ENCODE results near the gene RAI2. TPM values are rescaled to one million over a fixed set of nuclear protein-coding genes. Genes with fewer than 3 reads are reported as not detected.

The RAI2 gene
- total RNA-seq, 5 donors from 2014 or later (not counting 1 experiment from before 2014, with no cell fraction given) = 0.76 to 2.3 (median 1.3) TPM

- H3K27me3 ChIP-seq (replicated peaks in 1 of 2; ENCODE audit: control insufficient read depth in 2 of 2, extremely low read depth in 1 of 2, insufficient read depth in 2 of 2, low read length in 1 of 2) = no peaks in the 10 kb centered on the region
- H3K9me3 ChIP-seq = no peaks in the 10 kb centered on the region
- no peaks in the 10 kb centered on the region for H3K36me3 Mint-ChIP-seq
- H3K36me3 ChIP-seq (ENCODE audit: control insufficient read depth in 2 of 2, extremely low read depth in 1 of 2, insufficient read depth in 1 of 2, low read length in 1 of 2) = no peaks in the 10 kb centered on the region
- H3K27ac ChIP-seq (ENCODE audit: low read length) = no peak overlapping the region
- ATAC-seq (replicated peaks in 1 of 4) (no peak), DNase-seq (no peak)
- 79% methylated on average over 4 of the region's 7 CpGs for WGBS (ENCODE audit: insufficient coverage)
- POLR2A ChIA-PET = interaction anchor here in 1 of 2 donors (0.7 kb wide), 1 partner anchor 51 kb away, joined by 4 read pairs; no protein-coding TSS in a partner anchor
- H3K4me3 ChIP-seq (ENCODE audit: control insufficient read depth in 1 of 2, extremely low read depth in 1 of 2, low read length in 1 of 2) = no peak overlapping the region
- no peaks in the 10 kb centered on the region for H3K4me1 Mint-ChIP-seq
- H3K27ac Mint-ChIP-seq = no peak overlapping the region
- H3K9me3 Mint-ChIP-seq = no peaks in the 10 kb centered on the region
- CTCF ChIA-PET = no interaction called here
- H3K27me3 Mint-ChIP-seq = peaks cover 0 to 20% of the 10 kb centered on the region in 2 donors
- no peak overlapping the region for H3K4me3 Mint-ChIP-seq
- no peaks in the 10 kb centered on the region for H3K4me1 ChIP-seq (ENCODE audit: control insufficient read depth in 1 of 2, extremely low read depth in 1 of 2, insufficient read depth in 2 of 2, low read length in 2 of 2)
Measured at GRCh38 chrX:17848545-17849265, 12.4 kb downstream of the RAI2 start.

GRCh38 chrX:17846045-17846444 is 15.1 kb downstream of the RAI2 start:
- no peaks in the 10 kb centered on the region for H3K4me1 Mint-ChIP-seq
- H3K27me3 ChIP-seq (replicated peaks in 1 of 2; ENCODE audit: control insufficient read depth in 2 of 2, extremely low read depth in 1 of 2, insufficient read depth in 2 of 2, low read length in 1 of 2) = no peaks in the 10 kb centered on the region
- DNase-seq (no peak), ATAC-seq (replicated peaks in 1 of 4) (no peak)
- no CpG with 5 or more reads among the region's 2 CpGs for WGBS (ENCODE audit: insufficient coverage)
- H3K36me3 ChIP-seq (ENCODE audit: control insufficient read depth in 2 of 2, extremely low read depth in 1 of 2, insufficient read depth in 1 of 2, low read length in 1 of 2) = no peaks in the 10 kb centered on the region
- no peaks in the 10 kb centered on the region for H3K9me3 ChIP-seq
- H3K4me3 Mint-ChIP-seq = no peak overlapping the region
- no peak overlapping the region for H3K27ac Mint-ChIP-seq
- POLR2A ChIA-PET = no interaction called here
- CTCF ChIA-PET = no interaction called here
- H3K27me3 Mint-ChIP-seq = peaks cover 0 to 15% of the 10 kb centered on the region in 2 donors
- no peaks in the 10 kb centered on the region for H3K4me1 ChIP-seq (ENCODE audit: control insufficient read depth in 1 of 2, extremely low read depth in 1 of 2, insufficient read depth in 2 of 2, low read length in 2 of 2)
- H3K9me3 Mint-ChIP-seq = no peaks in the 10 kb centered on the region
- H3K27ac ChIP-seq (ENCODE audit: low read length) = no peak overlapping the region
- no peaks in the 10 kb centered on the region for H3K36me3 Mint-ChIP-seq
- H3K4me3 ChIP-seq (ENCODE audit: control insufficient read depth in 1 of 2, extremely low read depth in 1 of 2, low read length in 1 of 2) = no peak overlapping the region

GRCh38 chrX:17844236-17844635 is 16.9 kb downstream of the RAI2 start:
- H3K9me3 ChIP-seq = no peaks in the 10 kb centered on the region
- H3K27ac ChIP-seq (ENCODE audit: low read length) = no peak overlapping the region
- ATAC-seq (replicated peaks in 1 of 4) = no peak
- Mint-ChIP-seq H3K27ac (no peak overlapping the region), H3K4me3 (no peak overlapping the region), H3K36me3 (no peaks in the 10 kb centered on the region), H3K4me1 (no peaks in the 10 kb centered on the region), H3K9me3 (no peaks in the 10 kb centered on the region), H3K27me3 (peaks cover 0 to 11% of the 10 kb centered on the region in 2 donors)
- ChIA-PET POLR2A (no interaction called here), CTCF (interaction anchor here in 1 of 2 donors (1.0 kb wide), 1 partner anchor 10 kb away, joined by 3 read pairs; no protein-coding TSS in a partner anchor)
- H3K36me3 ChIP-seq (ENCODE audit: control insufficient read depth in 2 of 2, extremely low read depth in 1 of 2, insufficient read depth in 1 of 2, low read length in 1 of 2) = no peaks in the 10 kb centered on the region
- DNase-seq = no peak
- no peaks in the 10 kb centered on the region for H3K4me1 ChIP-seq (ENCODE audit: control insufficient read depth in 1 of 2, extremely low read depth in 1 of 2, insufficient read depth in 2 of 2, low read length in 2 of 2)
- no peak overlapping the region for H3K4me3 ChIP-seq (ENCODE audit: control insufficient read depth in 1 of 2, extremely low read depth in 1 of 2, low read length in 1 of 2)
- no CpG with 5 or more reads among the region's 2 CpGs for WGBS (ENCODE audit: insufficient coverage)
- no peaks in the 10 kb centered on the region for H3K27me3 ChIP-seq (replicated peaks in 1 of 2; ENCODE audit: control insufficient read depth in 2 of 2, extremely low read depth in 1 of 2, insufficient read depth in 2 of 2, low read length in 1 of 2)

GRCh38 chrX:17842769-17843525 is 18.2 kb downstream of the RAI2 start:
- POLR2A ChIA-PET = no interaction called here
- Mint-ChIP-seq H3K36me3 (no peaks in the 10 kb centered on the region), H3K4me1 (no peaks in the 10 kb centered on the region), H3K27me3 (peaks cover 0 to 18% of the 10 kb centered on the region in 2 donors), H3K27ac (no peak overlapping the region), H3K9me3 (no peaks in the 10 kb centered on the region), H3K4me3 (no peak overlapping the region)
- no peaks in the 10 kb centered on the region for H3K27me3 ChIP-seq (replicated peaks in 1 of 2; ENCODE audit: control insufficient read depth in 2 of 2, extremely low read depth in 1 of 2, insufficient read depth in 2 of 2, low read length in 1 of 2)
- no peak overlapping the region for H3K4me3 ChIP-seq (ENCODE audit: control insufficient read depth in 1 of 2, extremely low read depth in 1 of 2, low read length in 1 of 2)
- no peak overlapping the region for H3K27ac ChIP-seq (ENCODE audit: low read length)
- H3K9me3 ChIP-seq = no peaks in the 10 kb centered on the region
- no peaks in the 10 kb centered on the region for H3K36me3 ChIP-seq (ENCODE audit: control insufficient read depth in 2 of 2, extremely low read depth in 1 of 2, insufficient read depth in 1 of 2, low read length in 1 of 2)
- DNase-seq = no peak
- WGBS (ENCODE audit: insufficient coverage) = no CpG with 5 or more reads among the region's 6 CpGs
- CTCF ChIA-PET = interaction anchor here in 1 of 2 donors (0.8 kb wide), 1 partner anchor 10 kb away, joined by 8 read pairs; no protein-coding TSS in a partner anchor
- ATAC-seq (replicated peaks in 1 of 4) = no peak
- H3K4me1 ChIP-seq (ENCODE audit: control insufficient read depth in 1 of 2, extremely low read depth in 1 of 2, insufficient read depth in 2 of 2, low read length in 2 of 2) = no peaks in the 10 kb centered on the region

GRCh38 chrX:17839269-17839668 is 21.8 kb downstream of the RAI2 start:
- Histone ChIP-seq H3K27ac (ENCODE audit: low read length) (no peak overlapping the region), H3K36me3 (ENCODE audit: control insufficient read depth in 2 of 2, extremely low read depth in 1 of 2, insufficient read depth in 1 of 2, low read length in 1 of 2) (no peaks in the 10 kb centered on the region), H3K27me3 (replicated peaks in 1 of 2; ENCODE audit: control insufficient read depth in 2 of 2, extremely low read depth in 1 of 2, insufficient read depth in 2 of 2, low read length in 1 of 2) (no peaks in the 10 kb centered on the region), H3K9me3 (no peaks in the 10 kb centered on the region), H3K4me3 (ENCODE audit: control insufficient read depth in 1 of 2, extremely low read depth in 1 of 2, low read length in 1 of 2) (no peak overlapping the region), H3K4me1 (ENCODE audit: control insufficient read depth in 1 of 2, extremely low read depth in 1 of 2, insufficient read depth in 2 of 2, low read length in 2 of 2) (no peaks in the 10 kb centered on the region)
- no peak for DNase-seq
- WGBS (ENCODE audit: insufficient coverage) = 83% methylated on average over 1 of the region's 4 CpGs
- ChIA-PET POLR2A (interaction anchor here in 1 of 2 donors (0.5 kb wide), 1 partner anchor 203 kb away, joined by 3 read pairs; no protein-coding TSS in a partner anchor), CTCF (no interaction called here)
- H3K4me3 Mint-ChIP-seq = no peak overlapping the region
- no peaks in the 10 kb centered on the region for H3K9me3 Mint-ChIP-seq
- H3K36me3 Mint-ChIP-seq = no peaks in the 10 kb centered on the region
- ATAC-seq (replicated peaks in 1 of 4) = no peak
- peaks cover 0 to 20% of the 10 kb centered on the region in 2 donors for H3K27me3 Mint-ChIP-seq
- H3K27ac Mint-ChIP-seq = no peak overlapping the region
- no peaks in the 10 kb centered on the region for H3K4me1 Mint-ChIP-seq

- H3K4me3 Mint-ChIP-seq = no peak overlapping the region
- CTCF ChIA-PET = no interaction called here
- Histone ChIP-seq H3K4me1 (ENCODE audit: control insufficient read depth in 1 of 2, extremely low read depth in 1 of 2, insufficient read depth in 2 of 2, low read length in 2 of 2) (no peaks in the 10 kb centered on the region), H3K4me3 (ENCODE audit: control insufficient read depth in 1 of 2, extremely low read depth in 1 of 2, low read length in 1 of 2) (no peak overlapping the region), H3K27ac (ENCODE audit: low read length) (no peak overlapping the region), H3K27me3 (replicated peaks in 1 of 2; ENCODE audit: control insufficient read depth in 2 of 2, extremely low read depth in 1 of 2, insufficient read depth in 2 of 2, low read length in 1 of 2) (no peaks in the 10 kb centered on the region), H3K9me3 (no peaks in the 10 kb centered on the region), H3K36me3 (ENCODE audit: control insufficient read depth in 2 of 2, extremely low read depth in 1 of 2, insufficient read depth in 1 of 2, low read length in 1 of 2) (no peaks in the 10 kb centered on the region)
- no peak overlapping the region for H3K27ac Mint-ChIP-seq
- no peaks in the 10 kb centered on the region for H3K36me3 Mint-ChIP-seq
- no peaks in the 10 kb centered on the region for H3K4me1 Mint-ChIP-seq
- 100% methylated on average over 1 of the region's 3 CpGs for WGBS (ENCODE audit: insufficient coverage)
- peaks cover 0 to 23% of the 10 kb centered on the region in 2 donors for H3K27me3 Mint-ChIP-seq
- POLR2A ChIA-PET = interaction anchor here in 1 of 2 donors (1.1 kb wide), 1 partner anchor 25 kb away, joined by 3 read pairs; no protein-coding TSS in a partner anchor
- no peaks in the 10 kb centered on the region for H3K9me3 Mint-ChIP-seq
- ATAC-seq (replicated peaks in 1 of 4) (no peak), DNase-seq (no peak)
Measured at GRCh38 chrX:17836830-17837229, 24.3 kb downstream of the RAI2 start.
